Tibial nerve (tissue), 4 donors: ENCODE measurements around the gene TLR2. TPM values are rescaled to one million over a fixed set of nuclear protein-coding genes. Genes with fewer than 3 reads are reported as not detected.

Experiments used
- DNase-seq, 2 donors: peaks; one replicate each; pipeline ENCODE4 v3.0.0-alpha.2; 2019; ENCODE audit warnings: low spot score in 2 of 2
- H3K27ac ChIP-seq, 4 donors: fragments of 200-600 bp; sonication (generic) in 3 of 4; one replicate each; pipeline ENCODE4 v1.5.1; 2017 to 2019; ENCODE audit warnings: mild to moderate bottlenecking in 1 of 4
- H3K27me3 ChIP-seq, 2 donors: fragments of 200-600 bp; sonication (generic) in 1 of 2; one replicate each; pipeline versions ENCODE4 v1.5.1 to v1.6.0; 2017 to 2019
- H3K36me3 ChIP-seq, 3 donors: fragments of 200-600 bp; sonication (generic); one replicate each; pipeline ENCODE4 v1.5.1; 2018 to 2019
- H3K4me1 ChIP-seq, 4 donors: fragments of 200-600 bp; sonication (generic) in 3 of 4; one replicate each; pipeline ENCODE4 v1.5.1; 2017 to 2019
- H3K4me3 ChIP-seq, 4 donors: fragments of 200-600 bp; sonication (generic) in 3 of 4; one replicate each; pipeline ENCODE4 v1.5.1; 2017 to 2019; ENCODE audit warnings: mild to moderate bottlenecking in 1 of 4, moderate library complexity in 1 of 4
- H3K9me3 ChIP-seq, 4 donors: fragments of 200-600 bp; sonication (generic) in 3 of 4; one replicate each; pipeline ENCODE4 v1.5.1; 2017 to 2019
- CTCF ChIP-seq, 5 experiments: fragments of 200-600 bp in 3 of 5; fragments of 450-650 bp in 2 of 5; sonication (generic) in 3 of 5; IDR thresholded peaks; one replicate each; pipeline ENCODE4 v1.5.1; 2016 to 2019; ENCODE audit warnings: antibody characterized with exemption in 5 of 5, mild to moderate bottlenecking in 3 of 5, moderate library complexity in 2 of 5
- EP300 ChIP-seq, 2 donors: sonication (generic); formaldehyde crosslinking; IDR thresholded peaks; one replicate each; pipeline ENCODE4 v1.6.1; 2017; ENCODE audit warnings: antibody characterized with exemption in 2 of 2, mild to moderate bottlenecking in 1 of 2
- POLR2A ChIP-seq, 2 donors: fragments of 450-650 bp; IDR thresholded peaks; one replicate each; pipeline ENCODE4 v1.6.1; 2017; ENCODE audit warnings: antibody characterized with exemption in 2 of 2, mild to moderate bottlenecking in 2 of 2, moderate library complexity in 2 of 2
- WGBS, 2 donors: methylation state at CpG; one replicate each; pipeline ENCODE4 v1.1.5; 2018; 5-methylcytosine and 5-hydroxymethylcytosine counted together
- total RNA-seq, 4 donors: library from RNA; depleted of rRNA; stranded (reverse); fragments of >200 nt; gene quantifications; one replicate each; pipeline ENCODE4 v1.1.0, GENCODE V29; 2016

TLR2 gene
- total RNA-seq, 4 donors from 2014 or later, result 25.1 to 44.6 (median 36.3) TPM

GRCh38 chr4:153713866-153714646 lies 30.0 kb downstream of the TLR2 start:
- no peak overlapping the region for H3K4me3 ChIP-seq
- no peaks in the 10 kb centered on the region for H3K36me3 ChIP-seq
- no peaks in the 10 kb centered on the region for H3K27me3 ChIP-seq
- H3K27ac ChIP-seq, result no peak overlapping the region
- peaks cover 0 to 4% (median 0%) of the 10 kb centered on the region in 4 donors for H3K9me3 ChIP-seq
- no peaks in the 10 kb centered on the region for H3K4me1 ChIP-seq
- TF ChIP-seq POLR2A (IDR thresholded peaks at IDR 0.05) (no peak), EP300 (IDR thresholded peaks at IDR 0.05) (no peak), CTCF (IDR thresholded peaks at IDR 0.05) (no peak)
- 77 to 86% methylated on average over 2 of the region's 2 CpGs for WGBS, 2 donors
- DNase-seq, result no peak

GRCh38 chr4:153722036-153722435 lies 38.0 kb downstream of the TLR2 start:
- DNase-seq, result no peak
- 54 to 62% methylated on average over 1 of the region's 1 CpG for WGBS, 2 donors
- Histone ChIP-seq H3K4me1 (no peaks in the 10 kb centered on the region), H3K4me3 (no peak overlapping the region), H3K27ac (no peak overlapping the region), H3K36me3 (no peaks in the 10 kb centered on the region), H3K9me3 (peaks cover 0 to 4% (median 0%) of the 10 kb centered on the region in 4 donors), H3K27me3 (no peaks in the 10 kb centered on the region)
- TF ChIP-seq POLR2A (IDR thresholded peaks at IDR 0.05) (no peak), CTCF (IDR thresholded peaks at IDR 0.05) (no peak), EP300 (IDR thresholded peaks at IDR 0.05) (no peak)

DNA sequence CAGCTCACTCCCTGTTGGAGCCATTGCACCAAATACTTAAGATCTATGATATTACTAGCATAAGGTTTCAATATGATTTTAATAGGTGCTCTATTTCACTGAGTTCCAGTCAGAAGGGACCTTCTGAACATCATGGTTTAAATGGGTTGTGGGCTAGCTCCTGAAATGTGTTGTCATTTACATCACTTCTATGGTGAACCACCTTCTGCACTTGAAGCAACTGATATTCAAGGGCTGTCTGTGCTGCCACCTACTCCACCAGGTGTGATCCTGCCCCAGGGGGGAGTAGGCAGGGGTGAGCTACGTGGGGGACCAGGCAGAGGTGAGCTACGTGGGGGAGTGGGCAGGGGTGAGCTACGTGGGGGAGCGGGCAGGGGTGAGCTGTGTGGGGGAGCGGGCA lies 40.5 kb downstream of the TLR2 start:
- no peak overlapping the region for H3K27ac ChIP-seq
- no peak for DNase-seq
- no peaks in the 10 kb centered on the region for H3K4me1 ChIP-seq
- no peak overlapping the region for H3K4me3 ChIP-seq
- H3K27me3 ChIP-seq, result no peaks in the 10 kb centered on the region
- H3K9me3 ChIP-seq, result no peaks in the 10 kb centered on the region
- H3K36me3 ChIP-seq, result no peaks in the 10 kb centered on the region
- WGBS, 2 donors, result 81 to 91% methylated on average over 3 to 5 of the region's 5 CpGs
- TF ChIP-seq POLR2A (IDR thresholded peaks at IDR 0.05) (no peak), EP300 (IDR thresholded peaks at IDR 0.05) (no peak), CTCF (IDR thresholded peaks at IDR 0.05) (no peak)

GRCh38 chr4:153725136-153725830 lies 41.2 kb downstream of the TLR2 start:
- WGBS, 2 donors, result 77 to 82% methylated on average over 5 of the region's 5 CpGs
- TF ChIP-seq EP300 (IDR thresholded peaks at IDR 0.05) (no peak), CTCF (IDR thresholded peaks at IDR 0.05) (no peak), POLR2A (IDR thresholded peaks at IDR 0.05) (no peak)
- Histone ChIP-seq H3K27me3 (no peaks in the 10 kb centered on the region), H3K9me3 (no peaks in the 10 kb centered on the region), H3K36me3 (no peaks in the 10 kb centered on the region), H3K4me3 (no peak overlapping the region), H3K27ac (no peak overlapping the region), H3K4me1 (no peaks in the 10 kb centered on the region)
- no peak for DNase-seq

GRCh38 chr4:153725831-153726154 lies 41.7 kb downstream of the TLR2 start:
- H3K36me3 ChIP-seq, result no peaks in the 10 kb centered on the region
- H3K27me3 ChIP-seq, result no peaks in the 10 kb centered on the region
- H3K9me3 ChIP-seq, result no peaks in the 10 kb centered on the region
- TF ChIP-seq POLR2A (IDR thresholded peaks at IDR 0.05), result no peak
- no peak for TF ChIP-seq CTCF (IDR thresholded peaks at IDR 0.05)
- no peak for TF ChIP-seq EP300 (IDR thresholded peaks at IDR 0.05)
- peak overlapping the region in 1 of 4 donors; percentile 10 for H3K27ac ChIP-seq
- WGBS, 2 donors, result 80 to 88% methylated on average over 1 of the region's 1 CpG
- no peaks in the 10 kb centered on the region for H3K4me1 ChIP-seq
- DNase-seq, result no peak
- no peak overlapping the region for H3K4me3 ChIP-seq
